ENCODE data around the gene CD99L2.

DNA sequence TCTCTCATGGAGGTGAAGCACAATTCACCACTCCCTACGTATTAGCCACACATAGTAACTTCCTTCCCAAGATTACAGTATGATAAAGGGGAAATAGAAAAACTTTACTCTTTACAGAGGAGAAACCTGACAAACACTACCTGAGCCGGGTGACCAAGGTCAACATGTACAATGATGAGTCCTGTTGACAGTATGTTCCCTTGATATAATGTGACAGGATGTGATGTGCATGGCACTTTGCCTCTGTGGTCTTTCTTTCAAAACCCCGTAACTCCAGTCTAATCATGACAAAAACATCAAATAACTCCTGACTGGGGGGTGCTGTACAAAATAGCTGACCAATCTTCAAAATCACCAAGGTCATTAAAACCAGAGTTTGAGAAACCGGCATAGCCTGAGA, 60.6 kb downstream of the CD99L2 start:
- TF ChIP-seq, protein P1, sequence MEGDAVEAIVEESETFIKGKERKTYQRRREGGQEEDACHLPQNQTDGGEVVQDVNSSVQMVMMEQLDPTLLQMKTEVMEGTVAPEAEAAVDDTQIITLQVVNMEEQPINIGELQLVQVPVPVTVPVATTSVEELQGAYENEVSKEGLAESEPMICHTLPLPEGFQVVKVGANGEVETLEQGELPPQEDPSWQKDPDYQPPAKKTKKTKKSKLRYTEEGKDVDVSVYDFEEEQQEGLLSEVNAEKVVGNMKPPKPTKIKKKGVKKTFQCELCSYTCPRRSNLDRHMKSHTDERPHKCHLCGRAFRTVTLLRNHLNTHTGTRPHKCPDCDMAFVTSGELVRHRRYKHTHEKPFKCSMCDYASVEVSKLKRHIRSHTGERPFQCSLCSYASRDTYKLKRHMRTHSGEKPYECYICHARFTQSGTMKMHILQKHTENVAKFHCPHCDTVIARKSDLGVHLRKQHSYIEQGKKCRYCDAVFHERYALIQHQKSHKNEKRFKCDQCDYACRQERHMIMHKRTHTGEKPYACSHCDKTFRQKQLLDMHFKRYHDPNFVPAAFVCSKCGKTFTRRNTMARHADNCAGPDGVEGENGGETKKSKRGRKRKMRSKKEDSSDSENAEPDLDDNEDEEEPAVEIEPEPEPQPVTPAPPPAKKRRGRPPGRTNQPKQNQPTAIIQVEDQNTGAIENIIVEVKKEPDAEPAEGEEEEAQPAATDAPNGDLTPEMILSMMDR (IDR thresholded peaks at IDR 0.05), result no peak
- no peak for TF ChIP-seq POLR2A (IDR thresholded peaks at IDR 0.05)
